Measurements from ENCODE around the gene EIF2B2. TPM values are rescaled to one million over a fixed set of nuclear protein-coding genes. Genes with fewer than 3 reads are reported as not detected.

Gene EIF2B2
- total RNA-seq, 2 donors from 2014 or later = 35.0 to 41.6 TPM

GRCh38 chr14:75046899-75047298 is 44.2 kb downstream of the EIF2B2 start:
- H3K4me3 Mint-ChIP-seq = no peak overlapping the region
- 97 to 100% methylated on average over 3 of the region's 3 CpGs for WGBS, 2 experiments (ENCODE audit: insufficient coverage in 1 of 2, insufficient read length in 1 of 2)

GRCh38 chr14:75047506-75047905 is 44.8 kb downstream of the EIF2B2 start:
- Histone ChIP-seq H3K9me3 (ENCODE audit: control insufficient read depth, low read length) (no peaks in the 10 kb centered on the region), H3K4me1 (ENCODE audit: control insufficient read depth, insufficient read depth, low read length) (no peaks in the 10 kb centered on the region), H3K27me3 (ENCODE audit: control insufficient read depth, insufficient read depth, low read length, poor library complexity, severe bottlenecking) (no peaks in the 10 kb centered on the region), H3K4me3 (ENCODE audit: low read length) (no peak overlapping the region), H3K27ac (ENCODE audit: low read depth, low read length) (no peak overlapping the region), H3K9ac (ENCODE audit: extremely low read depth, low read length, poor library complexity, severe bottlenecking) (no peak overlapping the region), H3K36me3 (ENCODE audit: control insufficient read depth, insufficient read depth, low read length) (no peaks in the 10 kb centered on the region)
- WGBS, 2 experiments (ENCODE audit: insufficient coverage in 1 of 2, insufficient read length in 1 of 2) = 92 to 100% methylated on average over 3 to 4 of the region's 4 CpGs
- no peaks in the 10 kb centered on the region for H3K36me3 Mint-ChIP-seq (ENCODE audit: low read depth)
- no peak for TF ChIP-seq CTCF (conservative IDR thresholded peaks at IDR 0.05)
- H3K4me1 Mint-ChIP-seq = peaks cover 5% of the 10 kb centered on the region
- no peaks in the 10 kb centered on the region for H3K27me3 Mint-ChIP-seq (ENCODE audit: insufficient read depth)
- H3K9me3 Mint-ChIP-seq = no peaks in the 10 kb centered on the region
- no peak overlapping the region for H3K4me3 Mint-ChIP-seq
- DNase-seq = no peak
- H3K27ac Mint-ChIP-seq = no peak overlapping the region

More at GRCh38 chr14:75046899-75047298, 44.2 kb downstream of the EIF2B2 start:
- Histone ChIP-seq H3K27me3 (ENCODE audit: control insufficient read depth, insufficient read depth, low read length, poor library complexity, severe bottlenecking) (no peaks in the 10 kb centered on the region), H3K4me3 (ENCODE audit: low read length) (no peak overlapping the region), H3K9ac (ENCODE audit: extremely low read depth, low read length, poor library complexity, severe bottlenecking) (no peak overlapping the region), H3K27ac (ENCODE audit: low read depth, low read length) (no peak overlapping the region), H3K9me3 (ENCODE audit: control insufficient read depth, low read length) (no peaks in the 10 kb centered on the region), H3K36me3 (ENCODE audit: control insufficient read depth, insufficient read depth, low read length) (no peaks in the 10 kb centered on the region), H3K4me1 (ENCODE audit: control insufficient read depth, insufficient read depth, low read length) (no peaks in the 10 kb centered on the region)
- Mint-ChIP-seq H3K27ac (no peak overlapping the region), H3K4me1 (peaks cover 5% of the 10 kb centered on the region), H3K9me3 (no peaks in the 10 kb centered on the region), H3K27me3 (ENCODE audit: insufficient read depth) (no peaks in the 10 kb centered on the region), H3K36me3 (ENCODE audit: low read depth) (peaks cover 3% of the 10 kb centered on the region)
- TF ChIP-seq CTCF (conservative IDR thresholded peaks at IDR 0.05) = no peak
- DNase-seq = no peak

GRCh38 chr14:75048101-75048500 is 45.4 kb downstream of the EIF2B2 start:
- WGBS, 2 experiments (ENCODE audit: insufficient coverage in 1 of 2, insufficient read length in 1 of 2) = 87 to 98% methylated on average over 2 of the region's 2 CpGs
- no peaks in the 10 kb centered on the region for H3K36me3 ChIP-seq (ENCODE audit: control insufficient read depth, insufficient read depth, low read length)
- no peaks in the 10 kb centered on the region for H3K27me3 Mint-ChIP-seq (ENCODE audit: insufficient read depth)
- H3K9me3 Mint-ChIP-seq = no peaks in the 10 kb centered on the region
- no peak overlapping the region for H3K27ac ChIP-seq (ENCODE audit: low read depth, low read length)
- H3K27me3 ChIP-seq (ENCODE audit: control insufficient read depth, insufficient read depth, low read length, poor library complexity, severe bottlenecking) = no peaks in the 10 kb centered on the region
- H3K4me1 ChIP-seq (ENCODE audit: control insufficient read depth, insufficient read depth, low read length) = no peaks in the 10 kb centered on the region
- H3K36me3 Mint-ChIP-seq (ENCODE audit: low read depth) = no peaks in the 10 kb centered on the region
- no peak overlapping the region for H3K4me3 ChIP-seq (ENCODE audit: low read length)
- no peaks in the 10 kb centered on the region for H3K9me3 ChIP-seq (ENCODE audit: control insufficient read depth, low read length)
- DNase-seq = no peak
- no peak overlapping the region for H3K9ac ChIP-seq (ENCODE audit: extremely low read depth, low read length, poor library complexity, severe bottlenecking)
- peaks cover 5% of the 10 kb centered on the region for H3K4me1 Mint-ChIP-seq
- H3K27ac Mint-ChIP-seq = no peak overlapping the region
- no peak overlapping the region for H3K4me3 Mint-ChIP-seq
- no peak for TF ChIP-seq CTCF (conservative IDR thresholded peaks at IDR 0.05)
